ENCODE results near the gene CEBPZOS. TPM values are rescaled to one million over a fixed set of nuclear protein-coding genes. Genes with fewer than 3 reads are reported as not detected.

CEBPZOS gene
- total RNA-seq, 1 donor from 2014 or later = not detected

DNA sequence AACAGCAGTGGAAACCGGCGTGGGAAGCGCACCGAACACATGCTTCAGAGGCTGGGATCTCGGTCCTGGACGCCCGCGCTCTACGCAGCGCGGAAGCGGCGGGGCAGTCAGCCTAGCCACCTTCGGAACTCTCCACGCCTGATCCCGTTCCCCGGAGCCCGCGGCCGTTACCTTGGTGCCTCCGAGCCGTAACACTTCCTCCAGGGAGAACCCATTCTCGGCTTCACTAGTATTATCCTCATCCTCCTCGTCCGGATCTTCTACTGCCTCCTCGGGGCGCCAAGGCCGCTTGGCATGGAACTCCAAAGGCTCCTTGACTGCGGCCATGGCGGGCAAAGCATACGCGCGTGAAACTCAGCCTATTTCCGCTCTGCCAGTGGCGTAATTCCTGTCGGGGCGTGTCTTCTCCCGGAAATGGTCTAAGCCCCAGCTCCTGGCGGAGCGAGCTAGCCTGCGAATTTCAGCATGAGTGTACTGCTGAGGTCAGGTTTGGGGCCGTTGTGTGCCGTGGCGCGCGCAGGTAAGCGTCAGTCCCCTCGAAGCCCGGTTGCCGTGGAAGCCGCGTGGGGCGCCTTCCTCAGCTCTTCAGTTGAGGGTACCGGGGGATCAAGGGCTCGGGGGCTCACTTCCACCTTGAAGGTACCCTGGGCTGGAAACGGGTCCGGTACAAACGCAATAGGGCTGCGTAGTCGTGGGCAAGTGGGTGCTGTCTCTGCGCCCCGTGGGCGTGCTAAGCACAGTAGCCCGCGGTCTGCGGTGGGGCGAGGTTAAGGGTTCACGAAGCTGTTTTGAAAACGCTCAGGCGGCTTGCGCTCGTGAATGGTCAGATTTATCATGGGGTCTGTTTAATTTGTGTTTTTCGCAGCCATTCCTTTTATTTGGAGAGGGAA is 35.2 kb downstream of the CEBPZOS start, which contains the start of the genes CEBPZ and NDUFAF7:
CEBPZ (minus strand) TSS at position 356 of the 890 bp plus-strand sequence; CDS start at position 327, 29 bp downstream.
NDUFAF7 (plus strand) TSS at position 418 of the 890 bp plus-strand sequence; CDS start at position 466, 48 bp downstream.
- Mint-ChIP-seq H3K9me3 (no peaks in the 10 kb centered on the region), H3K27ac (no peak within 1 kb of the TSS), H3K4me3 (no peak within 1 kb of the TSS), H3K27me3 (ENCODE audit: low read depth) (no peaks in the 10 kb centered on the region), H3K4me1 (peaks cover 6% of the 10 kb centered on the region), H3K36me3 (peaks cover 23% of the 10 kb centered on the region)
- peak; percentile 62 to 82 for DNase-seq (ENCODE audit: low spot score in 2 of 2, unreplicated experiment in 2 of 2)
- TF ChIP-seq, protein P1, sequence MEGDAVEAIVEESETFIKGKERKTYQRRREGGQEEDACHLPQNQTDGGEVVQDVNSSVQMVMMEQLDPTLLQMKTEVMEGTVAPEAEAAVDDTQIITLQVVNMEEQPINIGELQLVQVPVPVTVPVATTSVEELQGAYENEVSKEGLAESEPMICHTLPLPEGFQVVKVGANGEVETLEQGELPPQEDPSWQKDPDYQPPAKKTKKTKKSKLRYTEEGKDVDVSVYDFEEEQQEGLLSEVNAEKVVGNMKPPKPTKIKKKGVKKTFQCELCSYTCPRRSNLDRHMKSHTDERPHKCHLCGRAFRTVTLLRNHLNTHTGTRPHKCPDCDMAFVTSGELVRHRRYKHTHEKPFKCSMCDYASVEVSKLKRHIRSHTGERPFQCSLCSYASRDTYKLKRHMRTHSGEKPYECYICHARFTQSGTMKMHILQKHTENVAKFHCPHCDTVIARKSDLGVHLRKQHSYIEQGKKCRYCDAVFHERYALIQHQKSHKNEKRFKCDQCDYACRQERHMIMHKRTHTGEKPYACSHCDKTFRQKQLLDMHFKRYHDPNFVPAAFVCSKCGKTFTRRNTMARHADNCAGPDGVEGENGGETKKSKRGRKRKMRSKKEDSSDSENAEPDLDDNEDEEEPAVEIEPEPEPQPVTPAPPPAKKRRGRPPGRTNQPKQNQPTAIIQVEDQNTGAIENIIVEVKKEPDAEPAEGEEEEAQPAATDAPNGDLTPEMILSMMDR (IDR thresholded peaks at IDR 0.05; ENCODE audit: unreplicated experiment) = no peak

- Mint-ChIP-seq H3K9me3 (no peaks in the 10 kb centered on the region), H3K27me3 (ENCODE audit: low read depth) (no peaks in the 10 kb centered on the region)
- no peak for DNase-seq (ENCODE audit: low spot score in 2 of 2, unreplicated experiment in 2 of 2)
Observed at GRCh38 chr2:37232131-37232933, 36.0 kb downstream of the CEBPZOS start.

GRCh38 chr2:37243435-37243834 is 47.1 kb downstream of the CEBPZOS start:
- no peak overlapping the region for H3K4me3 Mint-ChIP-seq
- no peaks in the 10 kb centered on the region for H3K4me1 Mint-ChIP-seq
- no peak for DNase-seq (ENCODE audit: low spot score in 2 of 2, unreplicated experiment in 2 of 2)
- H3K27ac Mint-ChIP-seq = no peak overlapping the region
- H3K36me3 Mint-ChIP-seq = peaks cover 41% of the 10 kb centered on the region
- TF ChIP-seq, protein P1 (IDR thresholded peaks at IDR 0.05; ENCODE audit: unreplicated experiment) = no peak
- H3K9me3 Mint-ChIP-seq = peaks cover 8% of the 10 kb centered on the region
- no peaks in the 10 kb centered on the region for H3K27me3 Mint-ChIP-seq (ENCODE audit: low read depth)

More at GRCh38 chr2:37232131-37232933, 36.0 kb downstream of the CEBPZOS start:
- Mint-ChIP-seq H3K27ac (no peak overlapping the region), H3K36me3 (peaks cover 18% of the 10 kb centered on the region), H3K4me3 (no peak overlapping the region), H3K4me1 (peaks cover 3% of the 10 kb centered on the region)
- TF ChIP-seq, protein P1 (IDR thresholded peaks at IDR 0.05; ENCODE audit: unreplicated experiment) = no peak

DNA sequence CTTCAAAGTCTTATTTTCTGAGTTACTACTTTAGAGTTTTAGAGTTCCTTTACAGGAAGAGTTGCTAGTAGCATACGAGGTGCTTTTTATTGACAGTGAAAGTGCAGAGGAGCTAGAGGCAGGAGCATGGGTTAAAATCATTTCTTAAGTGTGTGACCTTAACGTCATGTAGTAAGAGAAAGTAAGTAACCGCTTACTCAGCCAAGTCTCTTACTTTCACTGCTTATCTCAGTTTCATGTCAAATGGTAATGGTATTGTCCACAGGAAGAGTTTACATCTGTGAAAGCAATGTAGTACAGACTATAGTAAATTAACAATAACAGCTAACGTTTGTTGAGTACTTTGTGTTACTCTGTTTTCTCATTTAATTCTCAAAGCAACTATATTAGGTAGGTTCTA is 47.7 kb downstream of the CEBPZOS start:
- TF ChIP-seq, protein P1 (IDR thresholded peaks at IDR 0.05; ENCODE audit: unreplicated experiment) = no peak
- no peaks in the 10 kb centered on the region for H3K4me1 Mint-ChIP-seq
- DNase-seq (ENCODE audit: low spot score in 2 of 2, unreplicated experiment in 2 of 2) = no peak
- H3K9me3 Mint-ChIP-seq = peaks cover 8% of the 10 kb centered on the region
- H3K27me3 Mint-ChIP-seq (ENCODE audit: low read depth) = no peaks in the 10 kb centered on the region
- H3K27ac Mint-ChIP-seq = no peak overlapping the region
- H3K4me3 Mint-ChIP-seq = no peak overlapping the region
- peaks cover 37% of the 10 kb centered on the region for H3K36me3 Mint-ChIP-seq

GRCh38 chr2:37244755-37245154 is 48.5 kb downstream of the CEBPZOS start:
- Mint-ChIP-seq H3K9me3 (peaks cover 8% of the 10 kb centered on the region), H3K4me1 (no peaks in the 10 kb centered on the region), H3K27ac (no peak overlapping the region), H3K4me3 (no peak overlapping the region), H3K27me3 (ENCODE audit: low read depth) (no peaks in the 10 kb centered on the region), H3K36me3 (peaks cover 39% of the 10 kb centered on the region)
- DNase-seq (ENCODE audit: low spot score in 2 of 2, unreplicated experiment in 2 of 2) = no peak
- TF ChIP-seq, protein P1 (IDR thresholded peaks at IDR 0.05; ENCODE audit: unreplicated experiment) = no peak
